LNCaP clone FGC (cell line): ENCODE measurements around the gene HRH1.
"Not testable (repeated sequence)": the region's sequence is repeated elsewhere in the genome, so short reads cannot be mapped to it uniquely, and the experiment has no call there.

Experiments
- DNase-seq: peaks from one replicate; pipeline ENCODE4 v3.0.0-alpha.2; 2011; ENCODE audit warnings: low read depth
- H3K4me3 ChIP-seq: 2 replicates; pipeline ENCODE4 v1.5.1; 2011; ENCODE audit warnings: mild to moderate bottlenecking, low read depth, low read length, control low read depth
- CTCF ChIP-seq: IDR thresholded peaks from 2 replicates; pipeline ENCODE4 v1.5.1; 2012; ENCODE audit warnings: mild to moderate bottlenecking; ENCODE audit not compliant: control insufficient read depth, insufficient read depth; ENCODE audit errors: extremely low read depth

HRH1 gene

GRCh38 chr3:11120091-11120805, 34.0 kb upstream of the HRH1 start:
- no peak for TF ChIP-seq CTCF
- DNase-seq = no peak
- no peak overlapping the region for H3K4me3 ChIP-seq

GRCh38 chr3:11126653-11127052, 27.6 kb upstream of the HRH1 start:
- no peak overlapping the region for H3K4me3 ChIP-seq
- DNase-seq = no peak
- TF ChIP-seq CTCF = no peak

DNA sequence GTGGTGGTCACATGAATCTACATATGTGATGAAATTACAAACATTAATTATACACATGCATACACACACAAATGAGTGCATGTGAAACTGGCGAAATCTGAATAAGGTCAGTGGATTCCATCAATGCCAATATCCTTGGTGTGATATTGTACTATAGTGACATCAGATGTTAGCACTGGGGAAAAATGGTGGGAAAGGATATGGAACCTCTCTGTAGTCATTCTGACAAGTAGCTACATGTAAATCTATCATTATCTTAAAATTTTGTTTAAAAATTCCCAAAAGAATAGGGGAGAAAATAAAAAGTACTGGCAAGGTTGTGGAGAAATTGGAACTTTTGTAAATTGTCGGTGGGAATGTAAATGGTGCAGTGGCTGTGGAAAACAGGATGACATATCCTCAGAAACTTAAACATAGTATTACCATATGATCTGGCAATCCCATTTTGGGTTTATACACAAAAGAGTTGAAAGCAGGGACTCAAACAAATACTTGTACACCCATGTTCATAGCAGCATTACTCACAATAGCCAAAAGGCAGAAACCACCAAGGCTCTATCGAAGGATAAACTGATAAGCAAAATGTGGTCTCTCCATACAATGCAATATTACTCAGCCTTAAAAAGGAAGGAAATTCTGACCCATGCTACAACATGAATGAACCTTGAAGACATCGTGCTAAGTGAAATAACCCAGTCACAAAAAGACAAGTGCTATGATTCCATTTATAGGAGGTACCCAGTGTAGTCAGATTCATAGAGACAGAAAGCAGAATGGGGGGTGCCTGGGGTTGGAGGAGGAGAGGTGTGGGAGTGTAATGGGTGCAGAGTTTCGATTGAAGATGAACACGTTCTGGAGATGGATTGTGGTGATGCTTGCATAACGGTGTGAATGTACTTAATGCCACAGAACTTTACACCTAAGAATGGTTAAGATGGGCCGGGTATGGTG, 25.3 kb upstream of the HRH1 start:
- DNase-seq = no peak
- no peak for TF ChIP-seq CTCF
- H3K4me3 ChIP-seq = no peak overlapping the region

- TF ChIP-seq CTCF = no peak
- no peak for DNase-seq
- H3K4me3 ChIP-seq = no peak overlapping the region
Measured at GRCh38 chr3:11130385-11130784, 23.9 kb upstream of the HRH1 start.

- no peak overlapping the region for H3K4me3 ChIP-seq
- no peak for TF ChIP-seq CTCF
- DNase-seq = no peak
Measured at GRCh38 chr3:11131371-11131770, 22.9 kb upstream of the HRH1 start.

GRCh38 chr3:11131886-11132285, 22.4 kb upstream of the HRH1 start:
- H3K4me3 ChIP-seq, DNase-seq: not testable (repeated sequence)

DNA sequence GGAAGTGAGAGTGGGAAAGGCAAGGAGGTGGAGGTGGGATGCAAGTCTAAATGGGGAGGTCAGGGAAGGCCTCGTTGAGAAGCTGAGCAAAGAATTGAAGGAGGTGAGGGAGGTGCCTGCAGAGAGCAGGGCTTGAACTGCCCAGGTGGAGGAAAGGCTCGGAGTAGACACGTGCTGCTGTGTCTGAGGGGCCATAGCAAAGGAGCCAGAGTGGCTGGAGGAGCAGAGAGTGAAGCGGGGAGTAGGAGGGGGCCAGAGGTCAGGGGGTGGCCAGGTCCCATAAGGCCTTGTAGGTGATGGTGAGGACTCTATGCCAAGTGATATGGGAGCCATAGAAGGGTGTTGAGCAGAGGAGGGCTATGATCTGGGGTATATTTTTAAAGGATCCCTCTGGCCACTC, 21.4 kb upstream of the HRH1 start:
- no peak for TF ChIP-seq CTCF
- H3K4me3 ChIP-seq = no peak overlapping the region
- DNase-seq = no peak
